HG02610 (cell line): Measurements from ENCODE around the gene MYL12A.

Experiments
- ATAC-seq: cut with Tn5 transposase; IDR thresholded peaks from one replicate; pipeline ENCODE4 v1.9.1; 2021; ENCODE audit warnings: mild to moderate bottlenecking, moderate library complexity; ENCODE audit not compliant: unreplicated experiment

The MYL12A gene

DNA sequence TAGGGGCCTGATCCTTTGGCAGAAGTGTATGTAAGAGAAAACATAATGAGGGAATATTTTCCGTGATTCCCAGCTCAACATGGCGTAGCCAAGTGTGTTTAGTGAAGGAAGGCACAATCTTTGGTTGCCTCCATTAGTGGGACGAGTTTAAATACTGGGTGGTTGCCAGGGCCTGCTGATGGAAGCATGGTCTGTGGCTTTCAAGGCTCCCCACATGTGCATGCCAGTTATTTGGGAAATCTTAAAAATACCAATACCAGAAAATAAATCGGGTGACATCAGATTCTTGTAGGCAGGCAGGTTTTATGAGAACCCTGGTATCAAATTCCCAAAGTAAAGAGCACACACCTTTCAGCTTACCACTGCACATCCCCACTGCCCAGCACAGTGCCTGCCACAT is 7.1 kb downstream of the MYL12A start:
- ATAC-seq = no peak

GRCh38 chr18:3255611-3256165 is 8.1 kb downstream of the MYL12A start:
- ATAC-seq = peak; percentile 36

DNA sequence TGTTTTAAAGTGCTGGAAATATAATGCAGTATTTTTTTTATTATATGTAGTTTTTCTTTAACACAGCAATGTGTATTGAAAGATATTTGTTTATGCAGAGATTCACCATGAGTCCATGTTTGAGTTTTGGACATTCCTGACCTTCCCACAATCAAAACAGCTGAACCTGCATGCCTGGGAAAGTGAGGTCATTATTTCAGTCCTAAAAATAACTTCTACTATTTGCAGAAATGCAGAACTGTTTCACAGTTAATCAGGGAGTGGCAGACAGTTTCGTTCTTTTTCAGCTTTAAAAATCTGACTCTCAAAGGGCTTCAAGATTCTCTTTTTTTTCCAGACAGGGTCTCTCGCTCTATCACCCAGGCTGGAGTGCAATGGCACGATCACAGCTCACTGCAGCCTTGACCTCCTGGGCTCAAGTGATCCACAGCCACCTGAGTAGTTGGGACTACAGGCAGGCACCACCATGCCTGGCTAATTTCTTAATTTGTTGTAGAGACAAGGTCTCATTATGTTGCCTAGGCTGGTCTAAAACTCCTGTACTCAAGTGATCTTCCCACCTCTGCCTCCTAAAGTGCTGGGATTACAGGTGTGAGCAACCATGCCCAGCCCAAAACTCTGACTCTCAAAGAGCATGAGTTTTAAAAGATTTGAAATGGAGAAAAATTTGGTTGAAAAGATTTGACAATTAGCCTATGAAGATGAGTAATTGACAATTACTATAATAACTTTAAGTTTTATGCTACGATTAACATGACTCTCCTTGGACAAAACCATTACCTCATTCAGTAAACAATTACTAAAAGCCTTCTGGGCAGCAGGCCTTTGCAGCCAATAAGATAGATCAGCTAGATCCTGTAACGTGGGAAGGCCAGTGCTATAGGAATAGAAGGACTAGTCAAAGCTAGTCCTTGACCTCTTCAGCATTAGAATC is 9.4 kb downstream of the MYL12A start:
- ATAC-seq = peak; percentile 33

DNA sequence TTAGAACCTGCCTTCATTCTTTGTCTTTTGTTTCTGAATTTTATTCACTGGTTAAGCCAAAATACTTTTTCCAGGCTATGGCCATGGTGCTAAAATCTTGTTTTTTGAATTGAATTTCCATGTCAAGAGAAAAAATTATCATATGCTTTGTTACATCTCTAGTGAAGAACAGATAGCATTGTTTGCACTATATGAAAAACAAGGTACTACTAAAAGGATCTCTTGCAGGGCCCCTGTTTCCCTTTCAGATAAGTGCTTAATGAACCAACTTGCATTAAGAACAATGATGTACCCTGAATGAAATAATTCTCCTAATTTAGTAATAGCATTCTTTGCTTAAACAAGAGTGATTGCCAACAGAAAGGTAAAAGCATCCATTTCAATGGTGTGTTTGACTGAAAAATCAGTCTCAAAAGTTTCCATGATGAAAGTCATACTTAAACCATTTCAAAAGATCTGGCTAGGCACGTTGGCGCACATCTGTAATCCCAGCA is 10.1 kb downstream of the MYL12A start:
- ATAC-seq = no peak

- no peak for ATAC-seq
Measured at GRCh38 chr18:3260995-3261372, 13.4 kb downstream of the MYL12A start.

DNA sequence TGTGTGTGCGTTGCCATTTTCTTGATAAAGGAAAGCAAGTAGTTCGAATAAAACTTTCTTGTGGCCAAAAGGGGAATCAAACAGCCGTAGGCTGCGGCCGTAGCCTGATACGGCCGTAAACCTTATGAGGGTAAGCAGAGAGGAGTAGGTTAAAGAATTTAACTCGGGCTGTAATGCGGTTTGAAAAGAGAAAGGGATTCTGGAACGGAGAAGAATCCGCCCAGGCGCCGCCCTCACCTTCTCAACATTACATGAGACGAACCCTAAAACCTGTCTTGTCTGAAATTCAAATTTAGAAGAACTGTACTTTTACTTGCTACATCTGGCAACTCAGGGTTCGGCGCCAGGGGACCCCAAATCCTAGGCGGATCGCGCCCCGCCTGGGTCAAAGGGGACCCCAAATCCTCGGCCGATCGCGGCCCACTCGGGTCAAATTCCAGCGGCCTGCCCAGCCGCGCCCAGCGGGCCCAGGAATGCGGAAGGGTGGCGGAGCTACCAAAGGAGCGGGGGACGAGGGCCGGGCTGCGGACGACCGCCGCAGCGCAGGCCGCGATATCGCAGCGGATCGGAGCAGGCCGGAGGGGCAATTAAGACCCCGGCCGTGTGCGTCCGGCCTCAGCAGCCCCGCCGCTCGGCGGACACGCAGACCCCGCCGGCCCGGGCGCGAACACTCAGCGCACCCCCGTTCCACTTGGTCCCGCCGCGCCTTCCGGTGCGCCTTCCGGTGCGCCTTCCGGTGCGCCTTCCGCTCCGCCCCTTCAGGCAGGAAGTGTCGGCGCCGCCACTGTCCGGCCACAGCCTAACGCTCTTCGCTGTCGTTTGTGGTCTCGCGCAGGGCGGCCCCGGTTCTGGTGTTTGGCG is 14.0 kb downstream of the MYL12A start, which contains the start of gene MYL12B:
MYL12B (plus strand) TSS at position 761 of the 861 bp plus-strand sequence. CDS start 10,766 bp downstream, outside the sequence.
- peak; percentile 84 for ATAC-seq

DNA sequence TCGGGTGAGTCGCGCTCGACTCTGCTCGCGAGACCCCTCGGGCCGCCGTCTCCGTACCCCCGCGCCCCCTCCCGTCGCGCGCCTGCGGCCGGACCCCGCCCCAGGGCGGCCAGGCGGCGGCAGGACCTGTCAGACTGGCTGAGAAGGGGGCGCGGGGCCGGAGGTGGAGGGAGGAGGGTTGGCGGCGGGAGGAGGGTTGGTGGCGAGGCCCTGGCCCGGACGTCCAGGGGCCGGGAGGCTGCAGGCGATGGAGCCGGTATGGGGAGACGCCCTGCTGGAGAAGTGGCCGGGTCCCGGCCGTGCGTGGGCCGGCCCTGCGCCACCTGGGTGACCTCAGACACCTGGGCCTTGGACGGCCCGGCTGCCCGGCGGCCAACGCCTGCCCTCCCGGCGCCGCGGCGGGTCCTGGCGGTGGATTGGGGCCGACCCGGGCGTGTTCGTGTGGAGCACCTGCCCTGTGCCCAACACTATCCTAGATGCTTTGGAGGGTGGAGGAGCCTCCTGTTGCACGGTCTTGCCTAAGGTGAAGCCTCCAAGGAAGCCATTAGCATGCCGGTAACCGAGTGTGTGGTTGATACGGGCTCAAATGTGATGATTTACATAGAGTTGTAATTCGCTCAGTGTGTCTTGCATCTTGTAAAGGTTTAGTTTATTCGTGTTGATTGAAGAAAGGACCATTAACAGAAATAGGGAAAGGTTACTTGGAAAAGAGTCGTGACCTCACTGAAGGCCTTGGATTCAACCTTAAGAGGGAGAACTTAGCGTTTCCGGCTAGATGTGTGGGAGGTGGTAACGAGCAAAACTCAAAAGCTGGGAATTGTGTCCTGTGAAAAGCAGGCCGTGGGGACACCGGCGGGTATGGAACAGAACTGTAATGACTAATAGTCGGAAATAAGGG is 14.9 kb downstream of the MYL12A start:
- peak; percentile 30 for ATAC-seq

DNA sequence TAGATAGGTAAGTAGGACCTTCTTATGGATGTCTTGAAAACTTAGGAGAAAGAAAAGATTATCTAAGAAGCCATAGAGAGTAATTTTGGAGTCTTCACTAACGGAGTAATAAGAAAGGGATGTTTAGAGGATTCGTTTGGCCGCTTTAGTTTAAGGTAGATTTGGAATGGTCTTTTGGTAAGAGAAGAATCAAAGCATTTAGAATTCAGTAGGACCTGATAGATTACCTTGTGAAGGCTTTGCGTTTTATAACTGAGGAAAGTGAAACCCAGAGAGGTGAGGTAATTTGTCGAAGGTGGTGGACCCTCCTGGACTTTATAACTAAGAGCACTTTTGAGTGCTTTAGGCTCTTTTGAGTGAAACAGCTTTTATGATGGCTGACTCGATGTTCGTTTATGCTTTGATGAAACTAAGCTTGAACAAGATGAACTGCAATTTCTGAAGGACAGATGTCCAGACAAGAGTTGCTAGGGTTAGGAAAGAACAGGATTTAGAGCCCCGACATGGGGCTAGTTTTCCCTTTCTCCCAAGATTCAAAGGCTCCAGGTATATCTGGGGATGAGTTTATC is 15.6 kb downstream of the MYL12A start:
- no peak for ATAC-seq

- ATAC-seq = no peak
Measured at GRCh38 chr18:3264362-3264761, 16.8 kb downstream of the MYL12A start.

- ATAC-seq = no peak
Measured at GRCh38 chr18:3265564-3266033, 18.0 kb downstream of the MYL12A start.

- no peak for ATAC-seq
Measured at GRCh38 chr18:3266062-3266608, 18.5 kb downstream of the MYL12A start.

- no peak for ATAC-seq
Measured at GRCh38 chr18:3268306-3268705, 20.7 kb downstream of the MYL12A start.

GRCh38 chr18:3269241-3269913 is 21.8 kb downstream of the MYL12A start:
- no peak for ATAC-seq

DNA sequence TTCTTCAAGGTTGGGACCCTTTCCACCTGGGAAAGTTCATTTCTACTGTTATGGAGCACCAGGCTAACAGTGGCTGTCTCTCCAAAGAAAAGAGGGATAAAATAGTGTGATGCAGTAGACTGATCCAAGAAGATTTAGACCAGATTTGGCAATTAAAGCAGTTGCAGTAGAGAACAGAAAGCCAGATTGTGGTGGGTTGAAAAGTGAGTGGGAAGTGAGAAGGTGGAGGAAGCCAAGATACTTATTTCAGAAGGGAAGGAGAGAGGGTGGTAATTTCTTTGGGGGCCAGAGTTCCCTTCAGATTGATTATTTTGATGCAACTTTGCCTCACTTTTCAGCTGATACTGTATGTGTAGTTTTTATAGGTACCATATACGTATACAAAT is 22.3 kb downstream of the MYL12A start:
- ATAC-seq = no peak

DNA sequence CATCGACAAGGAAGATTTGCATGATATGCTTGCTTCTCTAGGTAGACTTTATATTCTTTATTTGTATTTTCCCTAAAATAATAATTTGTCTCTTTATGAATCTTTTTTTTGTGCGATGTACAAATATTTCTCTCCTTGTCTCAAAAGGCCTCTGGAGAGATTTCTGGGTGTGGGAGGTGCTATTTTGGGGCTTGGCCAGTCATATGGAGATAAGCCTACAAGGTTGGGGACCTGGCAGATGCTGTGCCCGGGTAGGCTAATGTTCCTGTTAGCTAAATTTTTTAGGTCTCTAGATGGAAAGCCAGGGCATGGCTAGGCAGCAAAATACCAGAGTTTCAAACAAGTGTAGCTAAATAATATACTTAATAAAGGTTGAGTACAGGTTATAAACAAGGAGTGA is 25.4 kb downstream of the MYL12A start:
- ATAC-seq = no peak

DNA sequence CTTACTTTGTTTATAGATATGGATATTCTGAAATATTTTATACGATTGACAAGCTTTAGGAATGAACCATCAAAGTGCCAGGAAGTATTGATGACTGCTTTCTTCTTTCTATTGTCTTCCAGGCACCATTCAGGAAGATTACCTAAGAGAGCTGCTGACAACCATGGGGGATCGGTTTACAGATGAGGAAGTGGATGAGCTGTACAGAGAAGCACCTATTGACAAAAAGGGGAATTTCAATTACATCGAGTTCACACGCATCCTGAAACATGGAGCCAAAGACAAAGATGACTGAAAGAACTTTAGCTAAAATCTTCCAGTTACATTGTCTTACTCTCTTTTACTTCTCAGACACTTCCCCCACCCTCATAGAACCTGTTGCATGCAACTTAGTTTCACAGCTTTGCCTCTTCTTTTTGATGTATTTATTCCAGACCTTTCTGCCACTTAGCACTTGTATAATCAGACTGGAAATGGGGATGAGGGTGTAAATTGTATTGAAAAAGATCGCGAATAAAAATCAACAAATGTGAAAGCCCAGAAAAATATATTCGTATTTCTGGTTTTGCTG is 30.1 kb downstream of the MYL12A start:
- ATAC-seq = peak; percentile 63

DNA sequence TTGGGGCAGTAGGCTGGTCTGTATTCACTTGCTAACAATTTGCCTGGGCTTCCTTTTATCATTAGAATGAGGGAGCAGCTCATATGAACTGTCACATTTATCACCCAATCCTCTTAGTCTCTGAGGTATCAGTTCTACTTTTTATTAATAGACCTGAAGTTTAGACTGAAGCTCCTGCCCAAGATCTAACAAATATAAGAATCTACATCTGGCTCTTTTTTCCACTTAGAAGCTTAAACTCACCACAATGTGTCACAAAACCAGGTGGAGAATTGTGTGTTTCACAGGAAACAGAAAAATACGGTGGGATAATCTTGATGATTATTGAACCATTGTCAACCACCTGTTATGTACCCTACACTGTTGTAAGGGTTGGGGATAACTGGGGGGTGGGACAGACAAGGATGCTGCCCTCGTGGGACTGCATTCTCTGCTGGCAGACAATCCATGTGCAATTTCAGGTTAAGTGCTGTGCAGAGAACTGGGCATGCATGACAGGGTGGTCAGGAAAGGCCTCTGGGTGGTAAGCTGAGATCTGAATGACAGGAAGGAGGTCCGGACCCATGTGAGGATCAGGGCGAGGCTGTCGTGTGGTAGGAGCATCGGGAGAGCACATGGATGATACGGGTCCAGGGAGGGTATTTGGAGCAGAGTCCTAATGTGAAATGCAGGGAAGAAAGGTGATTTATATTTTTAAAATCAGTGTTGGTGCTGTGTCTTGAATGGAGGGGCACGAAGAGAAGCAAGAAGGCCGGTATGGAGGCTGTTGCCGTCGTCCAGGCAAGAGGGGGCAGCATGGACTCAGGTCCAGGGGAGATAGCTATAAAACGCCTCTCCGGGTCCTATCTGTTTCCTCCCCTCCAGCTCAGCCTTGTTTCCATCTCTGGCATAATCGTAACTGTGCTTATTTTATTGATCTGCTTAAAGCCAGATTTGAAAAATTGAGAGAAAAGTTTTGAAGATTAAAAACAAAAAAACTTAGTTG is 31.9 kb downstream of the MYL12A start:
- ATAC-seq = peak; percentile 79
